ENCODE results near the gene TMEM229A. TPM values are rescaled to one million over a fixed set of nuclear protein-coding genes. Genes with fewer than 3 reads are reported as not detected.

Gene TMEM229A
- total and polyA plus RNA-seq, 2 donors (not counting 3 experiments of a cell fraction or from before 2014, with no cell fraction given) = not detected

GRCh38 chr7:124060528-124060927, 27.7 kb upstream of the TMEM229A start:
- intact Hi-C loops (cut with micrococcal nuclease) (no loop called here), dilution Hi-C loops (cut with MboI; ENCODE audit: extremely low pct_ligation_motif_present, low sequenced_read_pairs) (no loop called here)
- CTCF ChIA-PET = interaction anchor here (1.9 kb wide), 1 partner anchor 23 kb away, joined by 6 read pairs; no protein-coding TSS in a partner anchor
- no peaks in the 10 kb centered on the region for H3K9me1 ChIP-seq (replicated peaks; ENCODE audit: control insufficient read depth, extremely low read depth, insufficient read depth, low read length)
- no peak overlapping the region for H3K27ac ChIP-seq (ENCODE audit: insufficient read depth, low read depth, low read length)
- peaks cover 0 to 5% of the 10 kb centered on the region in 2 experiments for H3K27me3 ChIP-seq (ENCODE audit: control insufficient read depth in 2 of 2, insufficient read depth in 2 of 2, low read length in 2 of 2)
- H3K4me1 ChIP-seq (ENCODE audit: control insufficient read depth, extremely low read depth, insufficient read depth, low read length) = no peaks in the 10 kb centered on the region
- H2AFZ ChIP-seq (ENCODE audit: low read depth, low read length) = no peak overlapping the region
- H4K20me1 ChIP-seq (replicated peaks; ENCODE audit: control insufficient read depth, extremely low read depth, insufficient read depth, low read length) = no peaks in the 10 kb centered on the region
- no peak overlapping the region for H3K4me3 ChIP-seq (replicated peaks in 1 of 3; ENCODE audit: insufficient read depth in 1 of 3, low read depth in 1 of 3, low read length in 3 of 3)
- no peaks in the 10 kb centered on the region for H3K9me3 ChIP-seq (replicated peaks; ENCODE audit: control insufficient read depth, insufficient read depth, low read length)
- DNase-seq (ENCODE audit: low read depth, low spot score) = no peak
- BruUV-seq (replicated peaks) = no TSS peak
- no peak for TF ChIP-seq JUN (IDR thresholded peaks at IDR 0.05; ENCODE audit: borderline replicate concordance, insufficient read depth, insufficient read length, low read depth)
- no peak for TF ChIP-seq EZH2 (IDR thresholded peaks at IDR 0.05; ENCODE audit: borderline replicate concordance, low read depth, low read length, severe bottlenecking)
- no peak for TF ChIP-seq CTCF (IDR thresholded peaks at IDR 0.05; ENCODE audit: extremely low read depth in 1 of 2, insufficient read depth in 1 of 2, low read depth in 1 of 2, low read length in 2 of 2)
- H3K4me2 ChIP-seq (ENCODE audit: insufficient read depth, low read length) = no peak overlapping the region
- POLR2A ChIA-PET = no interaction called here
- H3K9ac ChIP-seq (replicated peaks; ENCODE audit: extremely low read depth, insufficient read depth, low read length) = no peak overlapping the region
- no peaks in the 10 kb centered on the region for H3K79me2 ChIP-seq (ENCODE audit: control insufficient read depth, insufficient read depth, low read length)
- H3K36me3 ChIP-seq (ENCODE audit: control insufficient read depth in 2 of 2, extremely low read depth in 1 of 2, insufficient read depth in 2 of 2, low read length in 2 of 2) = no peaks in the 10 kb centered on the region
- FAIRE-seq = no peak

DNA sequence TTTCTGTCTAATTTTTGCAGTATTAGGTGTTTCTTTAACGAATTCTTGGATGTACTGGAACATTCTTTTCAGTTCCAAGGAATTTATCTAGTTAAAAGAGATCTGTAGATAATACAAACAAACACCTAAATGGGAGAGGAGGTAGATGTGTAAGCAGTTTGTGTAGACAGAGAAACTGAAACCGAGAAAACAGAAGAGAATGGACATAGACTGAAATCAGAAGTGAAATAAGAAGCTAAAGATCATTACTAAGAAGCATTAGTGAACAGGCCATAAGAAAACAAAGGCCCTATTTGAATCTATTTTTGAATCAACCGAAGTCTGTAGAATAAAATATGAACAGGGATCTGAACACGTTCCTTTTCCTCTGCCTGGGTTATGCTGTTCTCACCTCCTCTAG, 26.5 kb upstream of the TMEM229A start:
- intact Hi-C loops (cut with micrococcal nuclease) (no loop called here), dilution Hi-C loops (cut with MboI; ENCODE audit: extremely low pct_ligation_motif_present, low sequenced_read_pairs) (no loop called here)
- H3K27ac ChIP-seq (ENCODE audit: insufficient read depth, low read depth, low read length) = no peak overlapping the region
- H3K4me2 ChIP-seq (ENCODE audit: insufficient read depth, low read length) = no peak overlapping the region
- no TSS peak for BruUV-seq (replicated peaks)
- ChIA-PET POLR2A (no interaction called here), CTCF (interaction anchor here (1.5 to 1.9 kb wide), 2 partner anchors 25 to 42 kb away, joined by 3 to 6 read pairs; no protein-coding TSS in a partner anchor)
- DNase-seq (ENCODE audit: low read depth, low spot score) = no peak
- H3K9ac ChIP-seq (replicated peaks; ENCODE audit: extremely low read depth, insufficient read depth, low read length) = no peak overlapping the region
- H3K4me1 ChIP-seq (ENCODE audit: control insufficient read depth, extremely low read depth, insufficient read depth, low read length) = no peaks in the 10 kb centered on the region
- no peak overlapping the region for H2AFZ ChIP-seq (ENCODE audit: low read depth, low read length)
- H3K9me3 ChIP-seq (replicated peaks; ENCODE audit: control insufficient read depth, insufficient read depth, low read length) = no peaks in the 10 kb centered on the region
- H3K4me3 ChIP-seq (replicated peaks in 1 of 3; ENCODE audit: insufficient read depth in 1 of 3, low read depth in 1 of 3, low read length in 3 of 3) = no peak overlapping the region
- H3K36me3 ChIP-seq (ENCODE audit: control insufficient read depth in 2 of 2, extremely low read depth in 1 of 2, insufficient read depth in 2 of 2, low read length in 2 of 2) = no peaks in the 10 kb centered on the region
- no peaks in the 10 kb centered on the region for H3K9me1 ChIP-seq (replicated peaks; ENCODE audit: control insufficient read depth, extremely low read depth, insufficient read depth, low read length)
- H4K20me1 ChIP-seq (replicated peaks; ENCODE audit: control insufficient read depth, extremely low read depth, insufficient read depth, low read length) = no peaks in the 10 kb centered on the region
- TF ChIP-seq POLR2AphosphoS5 (IDR thresholded peaks at IDR 0.05; ENCODE audit: insufficient read depth, low read depth, low read length) (no peak), FOS (IDR thresholded peaks at IDR 0.05; ENCODE audit: borderline replicate concordance, insufficient read depth, low read length) (no peak), MYC (IDR thresholded peaks at IDR 0.05; ENCODE audit: low read depth, low read length) (no peak), POLR2A (IDR thresholded peaks at IDR 0.05; ENCODE audit: low read depth, low read length) (no peak), EZH2 (IDR thresholded peaks at IDR 0.05; ENCODE audit: borderline replicate concordance, low read depth, low read length, severe bottlenecking) (no peak), JUN (IDR thresholded peaks at IDR 0.05; ENCODE audit: borderline replicate concordance, insufficient read depth, insufficient read length, low read depth) (no peak), GATA2 (IDR thresholded peaks at IDR 0.05; ENCODE audit: insufficient read depth, insufficient read length, low read depth, low read length) (no peak), CTCF (IDR thresholded peaks at IDR 0.05; ENCODE audit: extremely low read depth in 1 of 2, insufficient read depth in 1 of 2, low read depth in 1 of 2, low read length in 2 of 2) (no peak)
- TF ChIP-seq, protein P1, sequence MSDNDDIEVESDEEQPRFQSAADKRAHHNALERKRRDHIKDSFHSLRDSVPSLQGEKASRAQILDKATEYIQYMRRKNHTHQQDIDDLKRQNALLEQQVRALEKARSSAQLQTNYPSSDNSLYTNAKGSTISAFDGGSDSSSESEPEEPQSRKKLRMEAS (IDR thresholded peaks at IDR 0.05; ENCODE audit: insufficient read depth, insufficient read length) = no peak
- FAIRE-seq = no peak
- no peaks in the 10 kb centered on the region for H3K79me2 ChIP-seq (ENCODE audit: control insufficient read depth, insufficient read depth, low read length)
- peaks cover 0 to 5% of the 10 kb centered on the region in 2 experiments for H3K27me3 ChIP-seq (ENCODE audit: control insufficient read depth in 2 of 2, insufficient read depth in 2 of 2, low read length in 2 of 2)
